RPMI7951 (cell line): Measurements from ENCODE around the gene MEGF8. TPM values are rescaled to one million over a fixed set of nuclear protein-coding genes. Genes with fewer than 3 reads are reported as not detected.

ENCODE experiments used
- DNase-seq: peaks from one replicate; pipeline ENCODE4 v3.0.0-alpha.2; 2012; ENCODE audit warnings: low read depth
- total RNA-seq: library from RNA; depleted of rRNA; stranded (reverse); fragments of >200 nt; shearing (Covaris generic); gene quantifications from 2 replicates; pipeline ENCODE4 v1.2.3, GENCODE V29; 2014; rRNA removed

Gene MEGF8
- total RNA-seq, 1 experiment from 2014 or later = 9.4 TPM

- DNase-seq = no peak
Measured at GRCh38 chr19:42419309-42419708, 93.9 kb downstream of the MEGF8 start.

DNA sequence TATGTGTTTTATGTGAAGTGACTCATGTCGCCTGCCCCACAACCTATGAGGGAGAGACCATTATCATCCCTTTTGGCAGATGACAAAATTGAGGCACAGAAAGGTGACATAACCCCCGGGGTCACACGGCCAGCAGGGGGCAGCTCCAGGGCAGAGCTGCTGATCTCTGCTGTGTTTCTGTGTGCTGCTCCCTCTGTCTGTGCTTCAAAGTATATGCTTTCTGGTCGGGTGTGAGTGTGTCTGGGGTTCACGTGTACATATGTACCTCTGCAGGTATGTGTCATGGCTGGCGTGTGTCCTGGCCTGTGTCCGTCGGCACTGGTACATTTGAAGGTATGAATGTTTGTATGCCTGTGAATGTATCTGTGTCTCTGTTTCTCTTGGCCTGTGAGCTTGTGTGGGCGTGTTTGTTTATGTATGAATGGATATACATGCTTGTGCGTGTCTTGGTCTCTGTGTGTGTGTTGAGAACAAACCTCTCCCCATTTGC is 94.7 kb downstream of the MEGF8 start:
- DNase-seq = peak; percentile 43

- no peak for DNase-seq
Measured at GRCh38 chr19:42421101-42421500, 95.7 kb downstream of the MEGF8 start.

DNA sequence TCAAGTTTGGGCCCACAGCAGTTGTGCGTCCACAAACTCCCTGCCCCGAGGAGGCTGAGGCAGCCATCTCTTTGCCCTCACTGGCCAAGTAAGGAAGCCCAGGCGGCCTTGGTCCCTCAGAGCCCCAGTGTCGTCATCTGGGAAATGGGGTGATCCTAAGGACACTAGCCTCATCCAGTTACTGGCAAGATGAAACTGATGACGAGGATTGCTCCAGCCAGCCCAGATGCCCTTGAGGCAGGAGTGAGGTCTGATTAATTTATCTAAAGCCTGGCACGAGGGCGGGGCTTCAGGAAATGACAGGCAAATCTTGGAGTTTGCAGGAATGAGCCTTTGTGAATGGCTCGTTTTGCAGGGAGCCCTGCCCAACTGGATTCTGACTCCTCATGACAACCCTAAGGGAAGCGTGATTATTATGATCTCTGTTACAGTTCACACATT is 96.2 kb downstream of the MEGF8 start:
- peak; percentile 85 for DNase-seq

- DNase-seq = no peak
Measured at GRCh38 chr19:42422092-42422900, 96.9 kb downstream of the MEGF8 start.

GRCh38 chr19:42422901-42423461 is 97.5 kb downstream of the MEGF8 start:
- no peak for DNase-seq

GRCh38 chr19:42423462-42424344 is 98.3 kb downstream of the MEGF8 start:
- DNase-seq = peak; percentile 93

DNA sequence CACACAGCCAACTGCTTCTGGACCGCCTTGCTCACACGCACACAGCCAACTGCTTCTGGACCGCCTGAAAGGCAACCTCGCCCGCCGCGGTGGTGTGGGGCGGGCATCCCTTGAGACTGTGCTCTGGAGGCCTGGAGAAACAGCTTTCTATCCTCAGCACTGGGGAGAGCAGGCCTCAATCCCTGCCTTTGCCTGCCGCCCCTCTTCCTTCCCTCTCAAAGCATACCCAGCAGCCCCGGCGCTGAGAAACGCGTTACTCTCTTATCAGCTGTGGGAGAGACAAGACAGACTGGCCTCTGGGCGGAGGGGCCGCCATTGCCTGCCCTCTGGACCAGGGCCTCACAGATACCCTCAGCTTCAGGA is 98.9 kb downstream of the MEGF8 start:
- DNase-seq = no peak

DNA sequence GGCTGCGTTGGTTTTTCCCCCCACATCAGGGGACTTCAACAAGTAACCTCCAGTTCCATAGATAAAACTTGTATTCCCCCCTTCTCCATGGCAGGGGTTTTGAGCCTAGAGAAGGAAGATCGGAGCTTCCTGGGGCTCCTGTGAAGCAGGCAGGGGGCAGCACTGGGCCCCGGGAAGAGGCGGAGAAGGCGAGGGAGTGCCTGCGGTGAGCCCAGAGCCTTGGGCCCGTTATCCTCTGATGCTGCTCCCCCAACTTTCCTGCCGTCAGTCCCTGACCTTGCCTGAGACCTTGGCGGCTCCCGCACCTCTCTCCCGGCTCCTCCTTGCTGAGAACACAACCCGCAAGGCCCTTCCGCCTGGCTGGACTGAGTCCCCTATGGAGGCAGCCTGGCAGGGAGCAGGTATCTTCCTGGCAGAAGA is 99.3 kb downstream of the MEGF8 start:
- no peak for DNase-seq

GRCh38 chr19:42426643-42427042 is 101.2 kb downstream of the MEGF8 start:
- no peak for DNase-seq

GRCh38 chr19:42427313-42427712 is 101.9 kb downstream of the MEGF8 start, which contains the start of gene LIPE:
Gene LIPE, minus strand, starts transcription at chr19:42427388. Its CDS starts 239 bp downstream, at chr19:42427149.
- no peak for DNase-seq

Other genes starting within 250 kb of the MEGF8 start
- gene ZNF574, start 249.5 kb upstream of the MEGF8 start, total RNA-seq = 18.1 and 20.6 TPM in 2 replicates
- gene POU2F2, start 193.2 kb upstream of the MEGF8 start, total RNA-seq = 2.0 and 2.4 TPM in 2 replicates
- 13.8 and 14.4 TPM in 2 replicates for gene DEDD2, start 108.0 kb upstream of the MEGF8 start, total RNA-seq
- 7.2 and 7.3 TPM in 2 replicates for gene ZNF526, start 105.3 kb upstream of the MEGF8 start, total RNA-seq
- 26.7 and 30.2 TPM in 2 replicates for gene GSK3A, start 83.0 kb upstream of the MEGF8 start, total RNA-seq
- 31.6 and 40.1 TPM in 2 replicates for gene ERF, start 70.5 kb upstream of the MEGF8 start, total RNA-seq
- gene CIC, start 56.4 kb upstream of the MEGF8 start, total RNA-seq = 12.9 and 14.6 TPM in 2 replicates
- gene PRR19, start 23.5 kb upstream of the MEGF8 start, total RNA-seq = 1.8 and 2.9 TPM in 2 replicates
- 108 and 147 TPM in 2 replicates for gene PAFAH1B3, start 23.0 kb upstream of the MEGF8 start, total RNA-seq
- gene TMEM145, start 12.3 kb upstream of the MEGF8 start, total RNA-seq = 0.68 and 1.2 TPM in 2 replicates
- 1.1 TPM in 1 of 2 replicates, not detected in the other for gene CNFN, start 64.7 kb downstream of the MEGF8 start, total RNA-seq
- 10.1 and 13.2 TPM in 2 replicates for gene LIPE, start 101.8 kb downstream of the MEGF8 start, total RNA-seq
- gene CXCL17, start 117.3 kb downstream of the MEGF8 start, total RNA-seq = not detected in 2 replicates
- gene CEACAM1, start 202.8 kb downstream of the MEGF8 start, total RNA-seq = 0.12 and 0.20 TPM in 2 replicates